ENCODE results near the gene HS3ST3B1. TPM values are rescaled to one million over a fixed set of nuclear protein-coding genes. Genes with fewer than 3 reads are reported as not detected.

HS3ST3B1 gene
- 10 to 100 TPM; 21.1 to 30.7 (median 26.9) TPM for polyA plus RNA-seq (ENCODE audit: insufficient read length in 4 of 4)

GRCh38 chr17:14300575-14301278 lies at the start of gene HS3ST3B1:
HS3ST3B1 (plus strand) TSS chr17:14301081; CDS start chr17:14301519, 438 bp downstream.
- DNase-seq (ENCODE audit: low read depth in 4 of 4, low spot score in 2 of 4) = peak in 3 of 4 donors; percentile 88 to 98 (median 97)

GRCh38 chr17:14261406-14261805 lies 39.5 kb upstream of the HS3ST3B1 start:
- DNase-seq (ENCODE audit: low read depth in 4 of 4, low spot score in 2 of 4) = no peak

- DNase-seq (ENCODE audit: low read depth in 4 of 4, low spot score in 2 of 4) = no peak
Measured at GRCh38 chr17:14268264-14268663, 32.6 kb upstream of the HS3ST3B1 start.

DNA sequence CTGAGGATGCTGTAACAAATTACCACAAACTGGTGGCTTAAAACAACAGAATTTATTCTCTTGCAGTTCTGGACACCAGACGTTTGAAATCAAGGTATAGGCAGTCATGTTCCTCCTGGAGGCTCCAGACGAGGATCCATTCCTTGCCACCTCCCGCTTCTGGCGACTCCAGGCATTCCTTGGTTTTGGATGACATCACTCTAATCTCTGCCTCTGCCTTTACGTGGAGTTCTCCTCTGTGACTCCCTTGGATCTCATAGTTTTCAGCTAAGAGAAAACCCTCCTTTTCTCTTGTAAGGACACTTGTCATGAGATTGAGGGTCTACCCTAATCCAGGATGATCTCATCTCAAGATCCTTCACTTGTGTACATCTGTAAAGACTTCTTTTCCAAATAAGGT lies 31.4 kb upstream of the HS3ST3B1 start:
- DNase-seq (ENCODE audit: low read depth in 4 of 4, low spot score in 2 of 4) = no peak

GRCh38 chr17:14270508-14270907 lies 30.4 kb upstream of the HS3ST3B1 start:
- no peak for DNase-seq (ENCODE audit: low read depth in 4 of 4, low spot score in 2 of 4)

GRCh38 chr17:14276535-14277250 lies 24.2 kb upstream of the HS3ST3B1 start:
- no peak for DNase-seq (ENCODE audit: low read depth in 4 of 4, low spot score in 2 of 4)

- no peak for DNase-seq (ENCODE audit: low read depth in 4 of 4, low spot score in 2 of 4)
Measured at GRCh38 chr17:14281530-14281929, 19.4 kb upstream of the HS3ST3B1 start.

GRCh38 chr17:14282726-14283125 lies 18.2 kb upstream of the HS3ST3B1 start:
- DNase-seq (ENCODE audit: low read depth in 4 of 4, low spot score in 2 of 4) = no peak

GRCh38 chr17:14289162-14289561 lies 11.7 kb upstream of the HS3ST3B1 start:
- DNase-seq (ENCODE audit: low read depth in 4 of 4, low spot score in 2 of 4) = no peak

DNA sequence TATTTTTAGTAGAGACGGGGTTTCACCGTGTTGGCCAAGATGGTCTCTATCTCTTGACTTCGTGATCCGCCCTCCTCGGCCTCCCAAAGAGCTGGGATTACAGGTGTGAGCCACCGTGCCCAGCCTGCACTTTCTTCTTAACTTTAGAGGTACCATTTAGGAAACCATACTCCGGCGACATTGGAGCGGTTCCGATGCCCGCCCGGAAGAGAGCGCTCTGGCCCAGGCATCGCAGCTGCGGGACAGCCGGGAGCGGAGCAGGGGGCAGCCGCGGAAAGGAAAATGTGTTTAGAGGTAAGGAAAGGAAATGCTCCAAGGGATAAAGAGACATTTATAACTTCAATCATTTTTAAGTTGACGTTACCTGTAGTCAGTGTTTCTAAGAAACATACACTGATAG lies 6.0 kb upstream of the HS3ST3B1 start:
- no peak for DNase-seq (ENCODE audit: low read depth in 4 of 4, low spot score in 2 of 4)

GRCh38 chr17:14295676-14296075 lies 5.2 kb upstream of the HS3ST3B1 start:
- DNase-seq (ENCODE audit: low read depth in 4 of 4, low spot score in 2 of 4) = no peak

GRCh38 chr17:14296166-14296910 lies 4.5 kb upstream of the HS3ST3B1 start:
- DNase-seq (ENCODE audit: low read depth in 4 of 4, low spot score in 2 of 4) = no peak

- DNase-seq (ENCODE audit: low read depth in 4 of 4, low spot score in 2 of 4) = no peak
Measured at GRCh38 chr17:14297161-14297851, 3.6 kb upstream of the HS3ST3B1 start.

GRCh38 chr17:14298221-14298946 lies 2.5 kb upstream of the HS3ST3B1 start:
- no peak for DNase-seq (ENCODE audit: low read depth in 4 of 4, low spot score in 2 of 4)

- no peak for DNase-seq (ENCODE audit: low read depth in 4 of 4, low spot score in 2 of 4)
Measured at GRCh38 chr17:14298947-14299279, 2.0 kb upstream of the HS3ST3B1 start.

DNA sequence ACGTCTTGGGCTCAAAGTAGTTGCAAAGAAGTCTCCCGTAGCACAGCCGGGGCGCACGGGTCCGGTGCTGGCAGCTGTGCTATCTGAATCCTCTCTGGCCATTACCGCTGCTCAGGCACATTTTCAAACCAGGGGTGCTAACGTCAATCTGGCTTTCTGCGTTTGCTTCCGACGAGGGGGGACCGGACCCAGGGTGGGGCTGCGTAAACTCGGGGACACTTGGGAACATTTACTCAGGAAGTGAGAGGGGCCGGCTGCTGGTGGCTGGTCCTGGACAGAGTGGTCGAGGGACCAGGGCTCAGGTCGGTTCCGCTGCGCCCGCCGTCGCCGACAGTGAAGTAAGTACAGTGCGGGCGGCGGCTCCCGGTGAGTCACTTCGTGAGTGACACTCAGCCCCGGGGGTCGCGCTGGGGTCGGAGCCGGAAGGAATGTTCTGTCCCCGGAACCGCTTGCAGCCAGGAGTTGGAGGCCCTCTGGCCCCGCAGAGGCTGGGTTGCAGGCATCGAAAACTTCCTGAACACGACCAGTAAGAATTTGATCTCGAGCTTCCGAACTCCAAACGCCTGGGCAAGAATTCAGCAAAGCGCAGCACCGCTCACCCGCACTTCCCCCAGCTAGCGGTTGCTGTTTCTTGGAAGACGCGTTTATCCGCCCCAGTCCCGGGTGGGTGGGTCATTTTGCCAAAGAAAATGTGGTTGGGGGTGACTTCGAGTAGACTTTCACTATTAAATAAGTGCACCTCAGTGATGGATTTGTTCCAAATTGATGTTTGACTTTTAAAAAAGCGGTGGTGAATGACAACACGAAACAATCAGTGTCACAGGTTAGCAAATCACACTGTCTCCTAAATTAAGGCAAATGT lies 1.4 kb upstream of the HS3ST3B1 start:
- no peak for DNase-seq (ENCODE audit: low read depth in 4 of 4, low spot score in 2 of 4)

- DNase-seq (ENCODE audit: low read depth in 4 of 4, low spot score in 2 of 4) = no peak
Measured at GRCh38 chr17:14301279-14302090, 604 bp downstream of the HS3ST3B1 start.

DNA sequence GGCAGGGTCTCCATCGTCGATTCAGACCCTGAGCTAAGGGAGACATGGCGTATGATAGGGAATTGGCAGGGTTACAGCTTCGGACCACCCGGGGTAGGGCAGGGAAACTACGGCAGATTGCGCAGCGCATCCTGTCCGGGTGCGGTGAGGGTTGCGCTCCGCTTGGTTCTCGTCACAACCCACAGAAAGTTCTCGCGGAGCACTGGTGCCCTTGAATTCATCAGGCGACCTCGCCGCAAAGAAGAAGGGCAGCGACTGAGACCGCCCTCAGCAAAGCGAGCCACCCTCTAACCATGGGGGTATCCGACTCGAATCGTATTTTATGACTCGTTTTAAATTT lies 1.2 kb downstream of the HS3ST3B1 start:
- no peak for DNase-seq (ENCODE audit: low read depth in 4 of 4, low spot score in 2 of 4)
